CD4-positive, alpha-beta T cell treated with Interleukin-1 beta for 1 hour (primary cell): ENCODE data around the gene PDE4B.
A peak's percentile ranks its signal among the peaks of the same experiment; 100 is the strongest.
"Not testable (repeated sequence)": the region's sequence is repeated elsewhere in the genome, so short reads cannot be mapped to it uniquely, and the experiment has no call there.

ENCODE experiments used
- DNase-seq, 2 donors: peaks; one replicate each; pipeline ENCODE4 v3.0.0-alpha.2; 2020 to 2022

Gene PDE4B

DNA sequence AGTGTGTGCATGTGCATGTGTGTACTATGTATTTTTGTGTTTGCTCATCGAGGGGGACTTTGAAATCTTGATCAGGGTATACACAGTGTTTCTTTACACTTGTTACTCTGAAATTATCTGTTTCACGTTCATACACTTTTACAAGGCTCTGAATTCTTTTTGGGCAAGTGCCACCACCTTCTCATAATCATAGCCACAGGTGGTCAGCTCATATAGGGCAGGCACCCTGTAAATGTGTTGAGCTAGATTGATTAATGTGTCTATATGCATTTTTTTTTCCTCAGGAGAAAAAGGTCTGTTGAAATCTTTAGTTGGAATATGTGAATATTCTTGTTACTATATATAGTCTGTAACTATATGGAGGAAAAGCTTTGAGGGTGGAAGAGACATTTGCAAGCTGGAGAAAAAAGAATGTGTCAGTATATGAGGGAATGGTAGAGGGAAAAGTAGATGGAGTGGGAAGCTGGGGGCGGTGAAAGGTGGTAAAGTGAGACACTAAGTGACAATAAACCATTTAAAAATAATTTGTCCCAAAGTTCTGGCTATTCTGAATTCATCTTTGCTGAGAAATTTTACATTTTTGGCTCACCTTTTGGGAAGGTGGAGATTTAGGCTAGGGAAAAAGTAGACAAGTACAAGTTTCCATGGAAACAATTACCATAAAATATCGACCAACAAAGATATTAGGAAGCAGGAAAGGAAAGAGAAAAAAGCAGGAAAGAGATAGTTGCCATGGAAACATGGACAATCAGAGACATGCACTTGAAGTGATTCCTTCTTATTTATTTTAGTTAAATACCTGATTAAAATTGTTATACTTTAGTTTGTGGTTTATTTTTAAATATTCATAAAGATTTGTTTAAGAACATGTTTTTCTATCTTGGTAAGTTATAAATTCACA lies 277.5 kb downstream of the PDE4B start:
- DNase-seq = no peak

DNA sequence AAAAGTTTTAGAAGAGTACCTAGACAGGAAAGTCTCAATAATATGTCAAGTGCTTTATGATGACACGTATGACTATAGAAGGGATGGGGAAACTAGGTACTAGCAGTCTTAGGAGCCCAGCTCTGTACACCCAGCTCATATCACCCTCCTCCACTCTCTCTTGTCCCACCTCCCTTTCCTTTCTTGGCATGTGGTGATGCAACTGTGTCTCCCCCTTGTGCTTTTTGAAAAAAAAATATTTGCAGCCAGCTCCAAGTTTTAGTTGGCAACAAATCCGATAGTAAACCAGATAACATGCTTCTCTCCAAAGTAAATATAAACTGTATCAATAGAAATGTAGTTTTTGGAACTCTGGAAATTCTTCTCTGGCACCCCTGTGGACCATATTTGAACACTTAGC lies 280.7 kb downstream of the PDE4B start:
- DNase-seq = no peak

DNA sequence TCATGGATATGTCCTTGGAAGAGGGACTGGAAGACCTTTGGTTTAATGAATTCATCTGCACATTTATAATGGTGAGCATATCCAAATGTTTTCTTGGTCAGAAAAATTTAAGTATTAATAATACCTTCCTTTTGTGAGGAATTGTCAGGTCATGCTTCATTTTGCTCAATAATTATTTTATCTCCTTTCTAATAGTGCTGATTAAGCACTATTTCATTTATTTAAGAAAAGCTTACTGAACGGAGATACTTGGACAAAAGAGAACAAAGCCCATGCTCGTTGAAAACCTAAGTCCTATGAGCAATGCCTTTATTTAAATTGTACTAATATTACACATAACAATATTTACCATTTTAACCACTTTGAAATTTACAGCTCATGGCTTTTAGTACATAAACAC lies 281.5 kb downstream of the PDE4B start:
- DNase-seq = no peak

DNA sequence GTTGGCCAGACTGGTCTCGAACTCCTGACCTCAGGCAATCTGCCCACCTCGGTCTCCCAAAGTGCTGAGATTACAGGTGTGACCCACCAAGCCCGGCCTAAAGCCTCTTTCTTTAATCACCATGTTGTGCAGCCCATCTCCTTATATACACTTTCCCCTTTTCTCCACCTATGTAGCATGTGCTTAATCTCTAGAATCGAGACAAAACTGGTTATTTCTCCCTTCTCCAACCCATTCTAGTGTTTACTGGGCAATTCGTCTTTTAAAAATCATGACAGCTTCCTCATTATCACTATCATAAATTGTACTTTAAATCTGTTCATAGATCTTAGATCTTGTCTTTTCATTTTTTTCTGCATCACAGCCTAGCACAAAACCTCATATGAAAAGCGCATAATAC lies 285.7 kb downstream of the PDE4B start:
- DNase-seq = no peak

DNA sequence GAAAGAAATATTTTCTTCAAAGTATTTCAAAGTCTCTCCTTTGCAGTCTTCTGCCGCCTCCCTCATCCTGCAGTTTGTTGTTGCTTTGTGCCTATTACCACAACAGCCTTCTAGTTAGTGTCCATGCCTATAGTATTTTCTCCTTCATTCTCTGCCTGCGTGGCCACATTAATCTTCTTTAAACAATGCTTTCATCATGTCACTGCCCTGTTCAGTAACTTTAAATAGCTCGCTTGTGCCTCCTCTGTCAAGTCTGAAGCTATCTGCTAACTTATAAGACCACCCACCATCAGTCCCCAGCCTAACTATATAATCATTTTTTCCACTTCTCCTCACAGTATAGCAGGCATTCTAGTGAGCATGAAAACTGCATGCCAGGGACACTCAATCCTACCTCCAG lies 290.3 kb downstream of the PDE4B start:
- DNase-seq = no peak

DNA sequence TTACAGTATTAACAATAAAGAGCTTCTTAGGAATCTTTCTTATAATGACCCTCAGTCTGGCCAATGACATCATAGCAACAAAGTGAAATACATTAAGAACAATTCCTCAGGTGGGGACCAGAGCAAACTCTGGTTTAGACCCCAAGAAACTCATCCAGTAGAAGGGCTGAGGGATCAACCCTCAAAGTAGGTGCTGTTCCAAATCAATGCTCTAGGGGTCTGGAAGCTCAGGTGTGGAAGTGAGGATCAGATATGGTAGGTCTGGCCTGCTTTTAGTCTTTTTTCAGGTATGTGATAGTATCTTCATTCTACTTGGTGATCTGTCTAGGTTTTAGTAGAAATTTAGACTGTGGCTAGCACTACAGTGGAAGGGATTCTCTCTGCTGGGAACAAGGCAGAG lies 291.7 kb downstream of the PDE4B start:
- no peak for DNase-seq

DNA sequence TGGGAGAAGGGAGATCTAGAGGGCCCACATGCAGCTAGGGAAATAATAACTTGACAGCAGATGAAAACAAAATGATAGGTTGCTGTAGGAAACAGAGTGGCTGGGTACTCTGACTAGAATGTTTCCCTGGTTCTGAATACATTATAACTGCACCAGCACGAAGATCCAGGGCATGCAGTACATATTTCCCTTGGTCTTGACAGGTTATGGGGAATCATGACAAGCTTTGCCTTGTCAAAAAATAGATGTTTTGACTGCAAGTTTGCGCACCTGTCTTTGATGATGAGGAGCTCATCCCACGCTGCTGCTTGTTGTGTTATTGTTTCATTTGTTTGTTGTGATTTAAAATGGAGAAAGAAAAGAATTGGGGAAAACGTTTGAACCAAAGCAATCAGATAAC lies 292.9 kb downstream of the PDE4B start:
- DNase-seq = no peak

DNA sequence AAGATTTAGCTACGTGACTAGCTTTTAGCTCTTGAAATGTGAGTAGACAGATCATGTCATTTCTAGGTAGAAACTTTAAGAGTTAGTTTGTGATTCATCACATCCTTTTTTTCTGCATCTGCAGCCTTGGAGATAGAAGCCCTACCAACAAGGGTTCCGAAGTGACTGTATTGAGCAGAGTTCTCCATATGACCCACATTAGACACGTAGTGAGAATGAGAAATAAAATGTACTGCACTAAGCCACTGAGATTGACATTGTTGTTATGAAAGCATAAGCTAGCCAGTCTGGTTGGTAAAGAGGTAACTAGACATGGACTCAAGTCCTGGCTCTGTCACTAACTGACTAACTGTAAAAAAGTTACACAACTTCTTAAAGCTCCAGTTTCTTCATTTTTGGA lies 296.1 kb downstream of the PDE4B start:
- no peak for DNase-seq

DNA sequence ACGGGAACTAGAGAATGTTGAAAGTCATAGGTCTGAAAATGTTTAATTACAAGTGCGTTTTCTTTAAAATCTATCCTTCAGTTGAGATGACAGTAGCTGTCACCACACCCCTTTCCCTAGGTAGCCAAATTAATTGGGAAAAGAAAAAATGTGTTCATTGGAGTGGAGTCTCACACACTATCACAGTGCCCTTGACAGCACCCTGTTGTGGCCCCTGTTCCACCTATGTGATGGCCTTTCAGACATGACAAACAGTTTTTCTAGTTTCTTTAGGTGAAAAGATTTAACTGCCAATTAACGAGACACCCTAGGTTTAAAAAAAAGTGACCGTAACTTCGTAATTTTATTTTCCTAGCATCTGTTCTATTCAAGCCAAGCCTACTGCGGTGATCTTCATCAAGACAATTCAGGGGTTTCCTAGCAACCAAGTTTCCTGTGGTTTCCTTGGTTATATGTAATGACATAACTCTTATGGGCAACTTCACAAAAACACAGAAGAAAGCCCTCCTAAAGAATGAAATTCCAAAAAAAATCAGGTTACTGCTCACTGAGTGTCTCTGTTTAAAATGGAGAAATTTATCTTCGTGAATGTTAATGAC lies 298.3 kb downstream of the PDE4B start:
- peak in 1 of 2 donors; percentile 22 for DNase-seq

DNA sequence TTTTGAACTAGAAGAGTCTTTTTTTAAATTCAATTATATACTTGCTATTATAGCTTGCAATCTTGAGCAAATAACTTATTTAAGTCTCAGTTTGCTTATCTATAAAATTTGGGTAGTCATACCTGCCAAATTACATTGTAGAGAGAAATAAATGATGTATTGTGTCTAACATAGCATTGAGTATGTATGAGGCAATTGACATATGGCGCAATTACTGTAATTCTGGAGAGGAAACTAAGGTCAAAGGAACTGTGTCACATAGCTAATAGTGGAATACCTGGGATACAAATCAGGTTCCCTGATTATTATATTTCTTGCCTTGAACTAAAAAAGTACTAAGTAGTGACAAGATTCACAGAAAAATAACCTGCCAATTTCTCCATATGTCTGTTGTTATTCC lies 302.5 kb downstream of the PDE4B start:
- no peak for DNase-seq

DNA sequence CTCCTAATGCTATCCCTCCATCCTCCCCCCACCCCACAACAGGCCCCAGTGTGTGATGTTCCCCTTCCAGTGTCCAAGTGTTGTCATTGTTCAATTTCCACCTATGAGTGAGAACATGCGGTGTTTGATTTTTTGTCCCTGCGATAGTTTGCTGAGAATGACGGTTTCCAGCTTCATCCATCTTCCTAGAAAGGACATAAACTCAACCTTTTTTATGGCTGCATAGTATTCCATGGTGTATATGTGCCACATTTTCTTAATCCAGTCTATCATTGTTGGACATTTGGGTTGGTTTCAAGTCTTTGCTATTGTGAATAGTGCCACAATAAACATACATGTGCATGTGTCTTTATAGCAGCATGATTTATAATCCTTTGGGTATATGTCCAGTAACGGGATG lies 308.3 kb downstream of the PDE4B start:
- not testable (repeated sequence) for DNase-seq

DNA sequence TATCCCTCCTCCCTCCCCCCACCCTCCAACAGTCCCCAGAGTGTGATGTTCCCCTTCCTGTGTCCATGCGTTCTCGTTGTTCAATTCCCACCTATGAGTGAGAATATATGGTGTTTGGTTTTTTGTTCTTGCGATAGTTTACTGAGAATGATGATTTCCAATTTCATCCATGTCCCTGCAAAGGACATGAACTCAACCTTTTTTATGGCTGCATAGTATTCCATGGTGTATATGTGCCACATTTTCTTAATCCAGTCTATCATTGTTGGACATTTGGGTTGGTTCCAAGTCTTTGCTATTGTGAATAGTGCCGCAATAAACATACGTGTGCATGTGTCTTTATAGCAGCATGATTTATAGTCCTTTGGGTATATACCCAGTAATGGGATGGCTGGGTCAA lies 311.4 kb downstream of the PDE4B start:
- not testable (repeated sequence) for DNase-seq

DNA sequence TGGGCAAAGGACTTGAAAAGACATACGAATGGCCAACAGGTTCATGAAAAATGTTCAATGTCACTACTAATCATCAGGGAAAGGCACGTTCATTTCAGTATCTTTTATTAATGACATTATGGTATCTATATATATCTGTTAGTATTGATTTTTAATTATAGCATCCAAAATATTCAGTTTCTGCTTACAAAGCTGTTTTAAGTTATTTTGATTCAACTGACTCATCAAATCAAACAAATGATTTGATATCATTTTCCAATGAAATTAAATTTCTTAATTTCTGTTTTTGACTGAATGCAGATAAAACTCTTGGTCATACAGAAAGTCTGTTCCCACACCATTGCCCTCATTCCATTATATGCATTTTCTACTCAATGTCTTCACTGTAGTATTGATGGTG lies 315.9 kb downstream of the PDE4B start:
- DNase-seq = no peak

DNA sequence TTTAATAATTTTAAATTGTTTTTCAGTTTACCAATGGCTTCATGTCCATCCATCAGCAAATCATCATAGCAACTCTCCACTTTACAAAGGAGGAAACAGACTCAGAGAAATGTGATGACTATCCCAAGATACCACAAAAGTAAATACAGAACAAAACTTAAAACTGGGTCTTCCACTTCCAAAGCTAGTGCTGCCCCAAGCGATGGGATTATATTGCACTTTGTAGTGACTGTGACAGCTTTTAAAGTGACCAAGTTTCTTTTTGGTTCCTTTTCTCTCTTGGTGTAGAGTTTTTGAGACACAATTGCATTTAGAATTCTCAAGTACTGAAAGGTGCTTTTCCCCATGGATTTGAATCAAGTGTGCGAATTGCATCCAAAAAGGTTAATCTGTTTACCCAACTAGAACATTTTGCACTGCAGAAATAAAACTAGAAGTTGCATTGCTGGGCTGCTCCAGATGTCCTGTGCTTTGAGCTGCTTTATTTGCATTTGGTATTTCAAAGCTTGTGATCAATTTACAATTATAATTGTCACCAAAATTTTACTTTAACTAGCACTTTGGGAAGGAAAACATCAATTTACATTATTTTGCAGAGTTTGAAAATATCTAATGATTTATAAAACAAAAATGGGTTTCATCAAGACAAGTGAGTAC lies 320.2 kb downstream of the PDE4B start:
- DNase-seq = no peak

DNA sequence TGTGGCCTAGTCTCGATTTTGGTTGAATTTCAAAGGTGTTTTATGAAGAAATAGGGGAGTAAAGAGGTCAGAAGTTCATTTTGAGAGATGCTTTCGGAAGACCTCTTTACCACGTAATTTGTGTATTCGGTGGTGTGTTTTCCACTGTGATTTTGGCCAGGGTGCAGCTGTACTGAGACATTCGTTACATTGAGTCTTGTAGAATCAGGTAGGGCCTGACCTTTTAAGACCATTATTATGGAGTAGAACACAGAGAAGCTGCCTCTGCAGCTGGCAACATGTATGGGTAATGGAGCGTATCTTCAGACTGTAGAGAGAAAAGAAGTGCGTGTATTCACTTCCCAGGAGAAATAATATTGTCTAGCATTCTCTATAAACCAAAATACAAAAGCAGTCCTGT lies 326.5 kb downstream of the PDE4B start:
- DNase-seq = no peak

DNA sequence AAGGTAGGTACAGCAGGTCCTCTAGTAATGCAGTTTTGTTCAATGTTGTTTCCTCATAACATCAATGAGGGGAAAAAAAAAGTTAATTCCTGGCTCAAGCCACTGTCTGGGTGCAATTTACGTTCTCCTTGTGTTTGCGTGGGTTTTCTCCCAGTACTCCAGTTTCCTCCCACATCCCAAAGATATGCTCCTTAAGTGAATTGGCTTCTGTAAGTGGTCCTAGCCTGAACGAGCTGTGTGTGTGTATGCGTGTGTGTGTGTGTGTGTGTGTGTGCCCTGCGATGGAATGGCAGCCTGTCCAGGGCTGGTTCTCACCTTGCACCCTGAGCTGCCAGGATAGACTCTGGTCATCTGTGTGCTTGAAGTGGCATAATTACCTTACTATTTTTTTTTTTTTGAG lies 332.0 kb downstream of the PDE4B start:
- DNase-seq = no peak

DNA sequence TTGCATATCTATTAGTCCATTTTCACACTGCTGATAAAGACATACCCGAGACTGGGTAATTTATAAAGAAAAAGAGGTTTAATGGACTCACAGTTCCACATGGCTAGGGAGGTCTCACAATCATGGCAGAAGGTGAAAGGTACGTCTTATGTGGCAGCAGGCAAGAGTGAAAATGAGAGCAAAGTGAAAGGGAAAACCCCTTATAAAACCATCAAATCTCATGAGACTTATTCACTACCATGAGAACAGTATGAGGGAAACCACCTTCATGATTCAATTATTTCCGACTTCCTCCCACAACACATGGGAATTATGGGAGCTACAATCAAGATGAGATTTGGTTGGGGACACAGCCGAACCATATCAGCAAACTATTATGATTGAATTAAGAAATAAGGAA lies 335.9 kb downstream of the PDE4B start:
- DNase-seq = not testable (repeated sequence)

DNA sequence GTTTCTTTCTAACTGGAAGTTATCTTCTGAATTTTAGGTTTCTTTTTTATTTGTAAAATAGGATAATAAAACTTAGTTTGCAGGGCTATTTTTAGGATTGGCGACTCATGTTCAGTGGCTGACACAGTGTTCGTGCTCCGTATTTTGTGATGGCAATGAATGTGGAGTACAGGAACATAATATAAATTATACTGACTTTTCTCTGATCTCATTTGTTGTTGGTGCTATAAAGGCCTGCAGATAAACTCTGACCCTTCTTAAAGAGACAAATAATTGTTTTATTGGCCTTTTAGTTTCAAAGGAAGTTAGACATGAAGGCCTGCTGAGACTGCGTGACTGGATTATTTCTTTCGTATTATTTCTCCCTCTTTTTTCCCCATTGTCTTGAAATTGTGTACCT lies 339.6 kb downstream of the PDE4B start:
- no peak for DNase-seq

DNA sequence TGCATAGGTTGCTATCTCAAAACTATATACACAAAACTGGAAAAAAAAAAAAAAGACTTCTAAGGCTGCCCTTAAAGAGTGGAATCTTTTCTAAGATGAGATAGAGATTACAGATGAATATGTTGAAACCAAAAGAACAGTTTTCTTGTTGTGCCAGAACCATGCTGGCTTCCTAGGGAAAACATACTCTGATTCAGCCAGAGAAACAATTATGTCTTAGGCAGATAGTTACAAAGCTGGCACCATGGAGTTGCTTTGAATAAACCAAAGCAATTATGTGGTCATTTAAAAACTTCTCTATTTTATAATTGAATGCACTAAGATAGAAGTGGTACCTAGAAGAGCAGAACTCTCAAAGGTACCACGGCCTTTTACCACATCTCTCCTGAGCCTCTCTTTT lies 341.3 kb downstream of the PDE4B start:
- DNase-seq = no peak

DNA sequence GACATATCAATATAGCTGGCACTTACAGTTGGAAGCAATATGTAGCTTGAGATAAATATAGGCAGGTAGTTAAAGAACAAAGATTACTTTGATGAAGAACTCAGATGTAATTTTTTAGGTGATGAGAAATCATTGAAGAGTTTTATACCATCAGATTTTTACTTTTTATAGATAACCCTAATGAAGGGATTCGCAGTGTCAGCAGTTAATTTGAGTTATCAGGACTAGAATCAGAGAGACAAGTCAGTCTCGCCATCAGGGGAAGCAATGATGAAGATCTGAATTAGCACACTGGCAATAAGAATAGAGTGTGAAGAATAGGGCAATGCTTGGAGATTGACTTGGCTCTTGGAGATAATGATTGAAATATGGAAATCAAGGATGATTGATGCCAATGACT lies 342.5 kb downstream of the PDE4B start:
- no peak for DNase-seq

DNA sequence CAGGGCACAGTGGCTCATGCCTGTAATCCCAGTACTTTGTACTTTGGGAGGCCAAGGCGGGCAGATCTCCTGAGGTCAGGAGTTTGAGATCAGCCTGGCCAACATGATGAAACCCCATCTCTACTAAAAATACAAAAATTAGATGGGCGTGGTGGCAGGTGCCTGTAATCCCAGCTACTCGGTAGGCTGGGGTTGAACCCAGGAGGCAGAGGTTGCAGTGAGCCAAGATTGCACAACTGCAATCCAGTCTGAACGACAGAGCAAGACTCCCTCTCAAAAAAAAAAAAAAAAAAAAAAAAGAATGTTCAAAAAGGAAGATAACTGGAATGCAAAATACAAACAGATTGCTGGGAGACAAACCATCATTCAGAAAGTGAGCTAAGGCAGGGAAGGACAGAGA lies 343.7 kb downstream of the PDE4B start:
- not testable (repeated sequence) for DNase-seq

DNA sequence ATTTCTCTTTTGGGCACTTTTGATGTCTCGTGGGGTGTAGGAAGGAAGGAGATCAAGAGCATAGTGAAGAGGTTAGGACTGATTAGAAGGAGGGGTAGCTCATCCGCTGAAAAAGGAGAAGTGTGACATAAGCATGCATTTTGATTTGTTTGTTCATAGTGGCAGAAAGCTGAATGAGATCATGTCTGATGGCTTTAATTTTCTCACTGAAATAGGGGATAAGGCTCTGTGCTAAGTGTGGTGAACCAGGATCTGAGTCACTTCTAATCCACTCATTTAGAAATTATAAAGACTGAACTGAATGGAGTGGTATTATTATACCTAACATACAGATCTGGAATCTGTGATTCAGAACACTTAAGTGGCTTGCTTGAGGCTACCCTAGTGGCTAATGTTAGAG lies 344.5 kb downstream of the PDE4B start:
- no peak for DNase-seq

DNA sequence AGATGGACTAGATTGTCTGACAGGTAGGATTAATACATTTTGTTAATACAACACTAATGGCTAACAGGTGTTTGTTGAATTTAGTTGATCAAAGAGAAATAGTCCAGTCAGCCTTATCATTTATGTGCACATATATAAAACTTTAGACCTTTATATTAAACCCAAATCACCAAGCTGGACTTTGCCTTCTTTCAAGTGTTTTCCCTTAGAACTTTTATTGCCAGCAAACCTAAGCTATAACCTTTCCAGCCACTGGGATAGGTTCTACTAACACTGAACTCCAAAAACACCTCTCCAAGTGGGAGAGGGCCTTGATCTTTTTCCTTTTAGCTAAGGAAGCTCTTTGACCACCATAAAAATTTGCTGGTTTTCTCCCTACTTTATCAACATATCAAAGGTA lies 345.9 kb downstream of the PDE4B start:
- DNase-seq = no peak

DNA sequence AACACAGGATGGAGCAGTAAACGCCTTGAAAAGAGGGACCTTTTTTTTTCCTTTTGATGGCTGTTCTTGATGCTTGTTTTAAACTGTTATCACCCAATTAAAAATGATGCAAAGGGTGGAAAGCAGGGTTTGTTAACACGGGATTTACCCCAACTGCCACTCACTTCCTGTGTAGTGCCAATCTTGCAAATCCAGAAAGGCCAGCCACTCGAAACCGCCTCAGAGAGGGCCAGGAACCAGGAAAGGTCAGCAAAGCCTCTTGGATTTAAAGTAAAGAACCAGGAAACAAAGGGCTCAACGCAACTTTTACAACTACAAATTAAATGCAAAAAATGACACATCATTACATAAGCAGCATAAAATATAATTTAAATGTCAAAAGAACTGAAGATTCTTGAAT lies 347.4 kb downstream of the PDE4B start:
- no peak for DNase-seq
